T follicular helper cell (primary cell): Measurements from ENCODE around the gene SCN5A.

Experiments
- DNase-seq: peaks from one replicate; pipeline ENCODE4 v3.0.0-alpha.2; 2020; ENCODE audit warnings: low read depth

Gene SCN5A

DNA sequence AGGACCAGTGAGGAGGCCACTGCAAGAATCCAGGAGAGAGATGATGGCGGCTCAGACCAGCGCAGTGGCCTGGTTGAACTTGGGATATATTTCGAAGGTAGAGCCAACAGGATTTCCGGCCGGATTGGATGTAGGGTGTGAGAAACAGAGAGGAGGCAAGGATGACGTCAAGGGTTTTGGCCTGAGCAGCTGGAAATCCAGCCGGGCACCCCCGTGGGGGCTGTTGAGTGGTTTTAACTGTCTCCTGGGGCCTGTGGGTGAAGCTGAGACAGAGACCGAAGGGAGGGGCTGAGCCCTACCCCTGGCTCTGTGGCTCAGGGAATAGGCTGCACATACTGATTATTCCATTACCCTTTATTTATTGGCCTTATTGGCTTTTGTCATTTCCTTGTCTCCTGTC, 107.7 kb downstream of the SCN5A start:
- no peak for DNase-seq

DNA sequence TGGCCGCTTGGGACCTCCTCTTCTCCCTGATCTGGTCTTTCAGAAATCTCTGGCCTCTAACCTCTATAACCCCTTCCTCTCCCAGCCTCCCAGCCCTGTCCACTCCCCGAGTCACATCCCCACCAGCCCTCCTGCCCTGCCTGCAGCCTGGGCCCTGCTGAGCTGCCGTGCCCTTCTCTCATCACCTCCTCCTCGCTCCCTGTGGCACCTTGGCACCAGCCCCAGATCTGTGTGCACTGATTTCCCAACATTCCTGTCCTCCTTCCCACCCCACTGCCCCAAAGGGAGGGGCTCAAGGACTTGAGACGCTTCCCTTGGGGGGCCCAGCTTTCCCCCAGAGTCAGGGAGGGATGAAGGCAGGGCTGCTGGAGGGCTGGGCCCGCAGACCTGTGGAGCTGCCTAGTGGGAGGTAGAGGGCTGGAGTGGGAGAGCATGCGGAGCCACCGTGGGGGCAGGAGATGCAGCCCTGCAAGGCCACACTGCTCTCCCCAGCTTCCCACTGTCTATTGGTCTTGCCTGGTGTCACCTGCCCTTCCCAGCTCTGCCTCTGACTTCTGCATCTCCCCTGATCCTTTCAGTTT, 110.6 kb downstream of the SCN5A start:
- no peak for DNase-seq

GRCh38 chr3:38536671-38537070, 112.8 kb downstream of the SCN5A start:
- DNase-seq: no peak

DNA sequence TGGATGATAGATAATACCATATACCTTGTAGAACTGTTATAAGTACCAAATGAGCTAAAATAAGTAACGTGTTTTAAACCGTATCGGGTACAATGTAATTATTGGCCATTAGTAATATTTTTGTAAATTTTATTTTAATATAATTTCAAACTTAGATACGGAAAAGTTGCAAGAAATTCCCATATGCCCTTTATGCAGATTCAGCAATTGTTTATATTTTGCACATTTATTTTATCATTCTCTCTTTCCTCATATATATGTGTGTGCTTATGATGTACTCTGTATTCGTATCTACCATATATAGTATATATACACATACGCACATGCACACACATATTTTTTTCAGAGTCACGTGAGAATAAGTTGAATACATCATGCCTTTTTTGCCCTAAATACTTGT, 114.9 kb downstream of the SCN5A start:
- DNase-seq: no peak

GRCh38 chr3:38534180-38534579, 115.3 kb downstream of the SCN5A start:
- DNase-seq: no peak

DNA sequence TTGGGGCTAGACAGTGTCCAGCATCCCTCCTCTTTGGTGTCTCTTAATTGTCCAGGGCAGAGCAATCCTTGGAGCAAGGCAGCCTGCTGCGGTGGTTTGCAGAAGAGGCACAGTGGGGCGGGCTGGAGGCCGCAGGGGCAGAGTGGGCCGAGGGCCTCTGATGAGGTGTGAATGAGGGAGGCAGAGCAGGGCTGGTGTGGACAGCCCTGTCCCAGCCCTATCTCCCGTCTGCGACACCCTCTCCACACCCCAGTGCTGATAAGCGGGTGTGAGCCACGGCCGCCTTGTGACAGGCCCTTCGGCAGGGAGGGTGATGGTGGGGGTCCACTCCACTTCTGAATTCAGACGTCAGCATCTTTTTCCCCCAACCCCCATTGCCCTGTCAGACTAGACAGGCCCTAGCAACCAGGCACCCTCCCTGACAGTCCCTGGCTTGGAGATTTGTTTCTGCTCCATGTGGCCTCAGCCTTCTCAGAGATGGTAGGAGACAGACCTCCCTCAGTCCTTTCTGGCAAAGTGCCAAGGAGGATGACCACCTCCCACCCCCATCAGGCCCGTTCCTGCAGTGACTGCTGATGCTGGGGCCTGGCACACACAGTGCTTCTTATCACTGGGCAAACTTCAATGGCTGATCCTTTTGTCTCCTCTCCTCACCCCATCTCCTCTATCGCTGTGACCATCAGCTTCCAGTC, 116.1 kb downstream of the SCN5A start:
- DNase-seq: no peak

DNA sequence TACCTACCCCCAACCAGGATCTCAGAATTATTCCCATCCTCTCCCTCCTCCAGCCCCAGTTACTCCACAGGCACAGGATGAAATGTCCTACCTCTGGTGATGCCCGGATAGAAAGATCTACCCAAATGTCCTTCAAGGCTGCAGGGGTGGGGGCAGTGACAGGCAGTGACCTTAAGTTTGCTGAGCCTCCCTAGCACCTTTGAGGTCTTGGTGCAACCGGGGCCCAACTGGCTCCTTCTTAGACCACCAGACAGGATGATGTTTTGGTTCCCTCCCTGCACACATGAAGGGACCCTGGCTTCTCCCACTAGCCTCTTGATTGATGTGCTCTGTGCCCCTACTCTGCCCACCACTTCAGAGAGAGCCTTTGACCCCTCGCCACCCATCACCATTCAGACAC, 117.0 kb downstream of the SCN5A start:
- DNase-seq: no peak

DNA sequence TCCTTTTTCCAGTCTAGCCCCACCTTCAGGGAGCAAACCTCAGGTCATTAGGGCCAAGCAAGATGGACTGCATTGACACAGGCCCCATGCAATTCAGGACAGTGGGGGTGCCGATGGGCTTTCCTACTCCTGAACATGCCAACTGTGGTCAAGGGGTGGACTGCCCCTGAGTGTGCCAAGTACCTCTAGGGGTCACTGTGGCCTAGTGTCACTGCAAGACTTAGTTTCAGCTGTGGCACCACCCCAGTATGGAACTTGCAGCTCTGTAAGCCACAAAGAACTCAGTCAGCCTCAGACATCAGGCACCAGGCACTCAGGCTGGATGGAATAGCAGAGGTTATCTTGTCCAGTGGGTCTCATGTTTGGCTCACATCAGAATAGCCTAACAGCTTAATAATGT, 121.0 kb downstream of the SCN5A start:
- no peak for DNase-seq

- DNase-seq: no peak
Measured at GRCh38 chr3:38526792-38527191, 122.7 kb downstream of the SCN5A start.

DNA sequence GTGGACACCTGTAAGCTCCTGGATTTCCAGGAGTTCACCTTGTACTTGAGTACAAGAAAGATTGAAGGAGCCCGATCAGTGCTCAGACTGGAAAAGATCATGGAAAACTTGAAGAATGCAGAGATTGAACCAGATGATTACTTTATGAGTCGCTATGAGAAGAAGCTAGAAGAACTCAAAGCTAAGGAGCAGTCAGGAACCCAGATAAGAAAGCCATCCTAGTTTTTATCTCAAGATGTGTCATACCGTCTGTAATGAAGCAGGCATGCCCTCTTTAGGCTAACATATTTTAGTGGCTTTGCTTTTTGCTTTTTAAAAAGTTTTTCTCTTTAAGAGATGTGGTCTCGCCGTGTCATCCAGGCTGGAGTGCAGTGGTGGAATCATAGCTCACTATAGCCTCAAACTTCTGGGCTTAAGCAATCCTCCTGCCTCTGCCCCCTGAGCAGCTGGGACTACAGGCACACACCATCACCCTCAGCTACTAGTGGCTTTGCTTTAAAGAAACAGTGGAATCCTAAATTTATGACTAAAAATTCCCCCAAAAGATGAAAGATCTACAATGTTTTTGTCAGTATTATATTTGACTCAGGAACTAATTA, 125.2 kb downstream of the SCN5A start:
- DNase-seq: no peak

GRCh38 chr3:38522002-38522401, 127.5 kb downstream of the SCN5A start:
- no peak for DNase-seq

GRCh38 chr3:38521391-38521987, 128.0 kb downstream of the SCN5A start:
- peak; percentile 53 for DNase-seq

- DNase-seq: no peak
Measured at GRCh38 chr3:38519651-38520050, 129.8 kb downstream of the SCN5A start.

DNA sequence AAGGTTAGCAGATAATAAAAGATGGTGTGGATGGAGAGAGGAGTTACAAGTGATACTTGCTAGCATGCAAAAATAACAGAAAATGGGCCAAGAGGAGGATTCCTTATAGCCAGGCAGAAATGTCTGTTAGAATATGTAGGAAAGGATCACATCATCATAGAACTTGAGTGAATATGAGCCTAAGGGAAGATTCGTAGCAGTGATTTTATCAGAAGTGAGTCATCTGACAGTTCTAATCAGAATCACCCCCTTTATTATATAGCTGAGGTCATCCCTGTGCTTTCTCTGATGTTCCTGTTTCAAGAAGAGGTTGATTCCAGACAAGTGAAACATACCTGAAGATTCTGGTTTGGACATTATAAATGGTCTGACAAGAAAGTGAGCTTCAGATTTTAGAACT, 130.5 kb downstream of the SCN5A start:
- no peak for DNase-seq

DNA sequence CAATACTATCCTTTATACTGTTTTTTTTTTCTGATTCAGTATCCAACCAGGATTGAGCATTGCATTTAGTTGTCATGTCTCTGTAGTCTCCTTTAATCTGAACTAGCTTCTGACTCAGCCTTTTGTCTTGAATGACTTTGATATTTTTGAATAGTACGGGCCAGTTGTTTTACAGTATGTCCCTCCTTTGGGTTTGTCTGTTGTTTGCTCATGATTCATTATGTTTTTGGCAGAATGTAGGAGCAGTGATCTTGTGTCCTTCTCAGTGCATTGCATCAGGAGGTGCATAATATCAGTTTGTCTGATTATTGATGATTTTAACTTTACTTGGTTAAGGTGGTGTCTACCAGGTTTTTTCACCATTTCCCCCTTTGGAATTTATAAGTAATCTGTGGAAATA, 132.8 kb downstream of the SCN5A start:
- DNase-seq: no peak

- DNase-seq: no peak
Measured at GRCh38 chr3:38515367-38515766, 134.1 kb downstream of the SCN5A start.

GRCh38 chr3:38511546-38511945, 137.9 kb downstream of the SCN5A start:
- DNase-seq: no peak

GRCh38 chr3:38510631-38511030, 138.9 kb downstream of the SCN5A start:
- no peak for DNase-seq

GRCh38 chr3:38509732-38510131, 139.8 kb downstream of the SCN5A start:
- no peak for DNase-seq

DNA sequence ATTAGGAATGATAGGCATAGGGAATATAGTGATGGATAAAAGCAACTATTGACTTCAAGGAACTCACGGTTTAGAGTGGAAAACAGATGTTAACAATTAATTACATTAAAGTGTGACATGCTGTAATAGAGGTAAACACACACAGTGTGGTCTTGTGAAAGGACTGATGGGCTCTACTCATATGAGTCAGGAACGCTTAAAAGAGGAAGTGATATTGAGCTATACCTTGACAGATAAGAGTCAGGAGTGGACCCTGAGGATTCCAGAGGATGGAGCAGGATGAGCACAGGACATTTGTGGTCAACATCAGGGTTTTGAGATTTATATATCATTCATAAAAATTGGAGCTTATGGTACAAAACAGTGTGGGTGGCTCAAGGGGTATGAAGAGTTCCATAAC, 142.4 kb downstream of the SCN5A start:
- no peak for DNase-seq

DNA sequence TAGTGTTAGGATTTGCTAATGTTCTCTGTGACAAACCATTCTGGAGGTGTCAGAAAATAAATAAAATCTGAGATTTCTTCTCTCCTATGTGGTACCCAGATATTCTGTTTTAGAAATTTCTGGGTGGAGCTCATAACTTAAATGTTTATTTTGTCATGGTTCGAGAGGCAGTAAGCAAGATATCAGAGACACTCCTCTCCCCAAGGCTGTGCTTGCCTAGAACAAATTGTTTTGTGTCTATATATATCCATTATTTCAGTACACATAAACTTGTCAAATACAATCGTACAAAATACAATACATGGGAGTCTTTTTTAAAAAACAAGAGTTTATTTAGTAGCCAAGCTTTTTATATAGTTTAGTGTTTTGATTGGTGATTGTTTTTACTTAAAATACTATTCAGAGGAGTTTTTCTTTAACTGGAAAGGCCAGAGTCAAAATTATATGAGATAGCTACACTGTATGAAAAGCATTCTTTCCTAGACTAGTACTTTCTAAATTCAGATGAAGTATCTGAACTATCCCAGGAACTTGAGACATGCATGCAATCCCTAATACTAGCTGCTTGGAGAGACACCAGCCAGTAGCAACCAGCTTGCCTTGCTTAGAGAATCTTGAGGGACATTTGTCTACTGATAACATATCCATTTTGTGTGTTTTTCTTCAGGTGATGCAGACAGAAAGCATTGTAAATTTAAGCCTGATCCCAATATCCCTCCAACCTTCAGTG, 148.6 kb downstream of the SCN5A start:
- DNase-seq: no peak
